C1 segment of cervical spinal cord (tissue), 14 donors: ENCODE data around the gene UNC5B.

Experiments
- DNase-seq, 14 donors: peaks; one replicate each; lab custom pipeline; 2025; lab: John Stamatoyannopoulos, UW

The UNC5B gene

GRCh38 chr10:71280216-71280615, 67.8 kb downstream of the UNC5B start:
- peak in 1 of 14 donors; percentile 63 for DNase-seq

DNA sequence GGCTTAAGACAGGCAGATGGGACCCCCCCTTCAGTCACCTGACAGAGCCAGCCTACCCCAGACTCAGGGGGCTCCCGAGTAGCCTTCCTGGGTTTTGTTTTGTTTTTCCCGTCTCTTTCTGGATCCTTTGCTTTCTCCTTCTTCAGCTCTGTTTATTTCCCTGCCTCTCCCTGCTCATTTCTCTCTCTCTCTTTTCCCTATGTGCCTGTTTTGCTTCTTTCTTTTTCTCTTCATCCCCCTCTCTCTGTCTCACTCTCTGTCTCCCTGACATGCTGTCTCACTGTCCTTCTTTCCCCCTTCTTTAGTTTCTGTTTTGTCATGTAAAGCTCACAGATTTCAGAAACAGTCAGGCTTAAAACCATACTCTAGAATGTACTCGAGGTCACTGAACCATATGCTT, 68.5 kb downstream of the UNC5B start:
- no peak for DNase-seq

- DNase-seq, result peak in 1 of 14 donors; percentile 80
Observed at GRCh38 chr10:71281646-71282322, 69.4 kb downstream of the UNC5B start.

DNA sequence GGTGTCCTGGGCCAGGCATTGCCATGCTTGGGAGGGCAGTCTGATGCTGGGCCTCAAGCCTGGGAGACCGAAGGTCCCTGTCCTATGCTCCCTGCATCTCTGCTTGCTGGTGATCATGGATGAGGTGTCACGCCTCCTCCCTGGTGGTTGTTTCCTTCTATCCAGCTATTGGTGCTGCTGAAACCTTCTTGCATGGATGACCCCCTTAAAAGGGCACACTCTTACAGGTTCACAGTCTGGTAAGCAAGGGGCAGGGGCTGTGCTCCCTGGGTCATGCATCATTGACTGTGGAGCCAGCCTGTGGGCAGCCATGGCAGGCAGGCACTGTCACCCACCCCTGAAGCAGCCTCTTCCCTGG, 69.9 kb downstream of the UNC5B start:
- DNase-seq, result no peak

GRCh38 chr10:71283410-71283809, 71.0 kb downstream of the UNC5B start:
- no peak for DNase-seq

- DNase-seq, result no peak
Observed at GRCh38 chr10:71283876-71284275, 71.5 kb downstream of the UNC5B start.

- peak in 1 of 14 donors; percentile 28 for DNase-seq
Observed at GRCh38 chr10:71284544-71285179, 72.3 kb downstream of the UNC5B start.

DNA sequence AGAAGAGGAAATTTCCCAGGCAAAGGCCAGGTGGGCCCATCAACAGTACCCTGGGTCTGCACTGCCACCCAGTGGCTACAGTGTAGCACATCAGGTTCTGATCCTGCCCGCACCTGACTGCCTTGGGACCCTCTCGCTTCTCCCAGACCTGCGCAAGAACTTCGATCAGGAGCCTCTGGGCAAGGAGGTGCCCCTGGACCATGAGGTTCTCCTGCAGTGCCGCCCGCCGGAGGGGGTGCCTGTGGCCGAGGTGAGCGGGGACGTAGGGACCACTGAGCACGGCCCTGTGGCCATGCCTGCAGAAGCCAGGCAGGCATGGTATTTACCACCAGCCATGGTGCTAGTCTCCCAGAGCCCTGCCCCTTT, 72.8 kb downstream of the UNC5B start:
- DNase-seq, result peak in 6 of 14 donors; percentile 23 to 66 (median 34)

- DNase-seq, result no peak
Observed at GRCh38 chr10:71285986-71286385, 73.6 kb downstream of the UNC5B start.

GRCh38 chr10:71286521-71287294, 74.3 kb downstream of the UNC5B start:
- no peak for DNase-seq

- no peak for DNase-seq
Observed at GRCh38 chr10:71287456-71287855, 75.1 kb downstream of the UNC5B start.

- no peak for DNase-seq
Observed at GRCh38 chr10:71288461-71288860, 76.1 kb downstream of the UNC5B start.

- DNase-seq, result no peak
Observed at GRCh38 chr10:71289421-71290130, 77.2 kb downstream of the UNC5B start.

DNA sequence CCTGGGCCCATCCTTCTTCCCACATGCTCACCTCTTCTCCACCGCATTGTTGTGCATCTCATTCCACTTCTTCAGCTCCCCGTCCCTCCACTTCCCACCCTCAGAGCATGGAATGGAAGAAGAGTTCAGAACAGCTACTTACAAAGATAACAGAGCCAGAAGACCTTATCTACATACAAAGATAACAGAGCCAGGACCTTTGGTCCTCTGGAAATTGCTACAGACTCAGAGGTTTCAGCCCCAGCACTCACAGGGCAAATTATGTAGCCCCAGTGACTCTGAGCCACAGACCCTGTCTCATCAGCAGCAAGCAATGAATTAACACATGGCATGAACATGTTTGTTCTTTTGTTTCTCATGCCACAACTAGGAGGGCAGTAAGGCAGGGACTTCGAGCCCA, 78.0 kb downstream of the UNC5B start:
- no peak for DNase-seq

- no peak for DNase-seq
Observed at GRCh38 chr10:71290806-71291527, 78.6 kb downstream of the UNC5B start.

GRCh38 chr10:71291528-71291900, 79.1 kb downstream of the UNC5B start:
- no peak for DNase-seq

GRCh38 chr10:71292624-71293445, 80.5 kb downstream of the UNC5B start:
- no peak for DNase-seq

DNA sequence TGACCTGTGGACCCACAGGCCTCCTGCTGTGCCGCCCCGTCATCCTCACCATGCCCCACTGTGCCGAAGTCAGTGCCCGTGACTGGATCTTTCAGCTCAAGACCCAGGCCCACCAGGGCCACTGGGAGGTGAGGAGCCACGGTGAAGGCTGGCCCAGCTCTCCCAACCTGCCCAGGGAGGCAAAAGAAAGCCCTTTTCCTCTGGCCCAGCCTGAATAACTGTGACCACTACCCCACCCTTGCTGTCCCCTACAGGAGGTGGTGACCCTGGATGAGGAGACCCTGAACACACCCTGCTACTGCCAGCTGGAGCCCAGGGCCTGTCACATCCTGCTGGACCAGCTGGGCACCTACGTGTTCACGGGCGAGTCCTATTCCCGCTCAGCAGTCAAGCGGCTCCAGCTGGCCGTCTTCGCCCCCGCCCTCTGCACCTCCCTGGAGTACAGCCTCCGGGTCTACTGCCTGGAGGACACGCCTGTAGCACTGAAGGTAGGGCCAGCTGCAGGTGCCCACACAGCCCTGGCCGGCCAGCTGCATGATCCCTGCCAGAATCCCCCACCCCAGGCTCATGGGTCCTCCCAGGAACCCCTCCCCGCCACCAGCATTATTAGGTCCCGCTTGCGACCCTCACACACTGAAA, 81.2 kb downstream of the UNC5B start:
- DNase-seq, result peak in 1 of 14 donors; percentile 48

- DNase-seq, result peak in 1 of 14 donors; percentile 54
Observed at GRCh38 chr10:71294091-71294561, 81.8 kb downstream of the UNC5B start.

- no peak for DNase-seq
Observed at GRCh38 chr10:71294856-71295255, 82.5 kb downstream of the UNC5B start.
